ENCODE results near the gene GET4. TPM values are rescaled to one million over a fixed set of nuclear protein-coding genes. Genes with fewer than 3 reads are reported as not detected.

The GET4 gene
- total and polyA plus RNA-seq, 12 donors: 14.7 to 38.6 (median 20.8) TPM

- Histone ChIP-seq H3K36me3 (no peaks in the 10 kb centered on the region), H3K27me3 (peaks cover 0 to 21% (median 0%) of the 10 kb centered on the region in 7 donors), H3K9me3 (peaks cover 0 to 8% (median 0%) of the 10 kb centered on the region in 11 donors), H3K27ac (no peak overlapping the region), H3K4me1 (peaks cover 0 to 7% (median 0%) of the 10 kb centered on the region in 9 donors), H3K4me3 (no peak overlapping the region)
- ATAC-seq: no peak
- DNase-seq: no peak
- WGBS, 2 donors: 91 to 92% methylated on average over 5 of the region's 5 CpGs
- no peak for TF ChIP-seq CTCF (IDR thresholded peaks at IDR 0.05)
- intact Hi-C loops (cut with DNase I): no loop called here
Observed at GRCh38 chr7:944744-945143, 68.4 kb downstream of the GET4 start.

DNA sequence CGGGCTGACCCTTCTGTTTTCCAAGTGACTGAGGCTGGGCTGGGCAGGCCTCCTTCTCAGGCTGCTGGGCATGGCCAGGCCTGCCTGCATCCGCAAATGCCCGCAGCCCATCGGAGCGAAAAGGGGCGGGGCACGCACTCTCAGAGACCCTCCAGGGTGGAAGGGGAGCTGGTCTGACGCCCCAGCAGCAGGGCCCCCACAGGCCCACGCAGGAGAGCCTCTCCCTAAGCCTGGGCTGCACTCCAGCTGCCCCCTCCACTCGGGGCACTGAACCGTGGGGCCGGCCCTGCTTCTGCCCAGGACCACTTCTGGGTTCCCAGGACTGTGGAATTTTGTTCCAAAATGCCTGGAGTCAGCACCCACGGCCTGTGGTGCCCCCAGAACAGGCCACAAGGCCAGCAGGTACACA is 68.8 kb downstream of the GET4 start:
- intact Hi-C loops (cut with DNase I): no loop called here

GRCh38 chr7:945556-946255 is 69.4 kb downstream of the GET4 start:
- intact Hi-C loops (cut with DNase I): no loop called here
- peaks cover 0 to 21% (median 0%) of the 10 kb centered on the region in 7 donors for H3K27me3 ChIP-seq
- peaks cover 0 to 4% (median 0%) of the 10 kb centered on the region in 11 donors for H3K9me3 ChIP-seq
- H3K4me1 ChIP-seq: peaks cover 0 to 7% (median 0%) of the 10 kb centered on the region in 9 donors
- H3K36me3 ChIP-seq: no peaks in the 10 kb centered on the region
- no peak overlapping the region for H3K27ac ChIP-seq
- whole genome bisulfite sequencing, 2 donors: 82 to 85% methylated on average over 29 to 30 of the region's 30 CpGs
- peak in 4 of 8 donors; percentile 9 to 48 (median 40) for ATAC-seq
- no peak overlapping the region for H3K4me3 ChIP-seq
- peak in 1 of 2 donors; percentile 8 for DNase-seq
- TF ChIP-seq CTCF (IDR thresholded peaks at IDR 0.05): no peak

More for the DNA sequence above, 68.8 kb downstream of the GET4 start:
- no peak for ATAC-seq
- 87% methylated on average over 13 of the region's 13 CpGs for WGBS, 2 donors
- H3K4me3 ChIP-seq: no peak overlapping the region
- peak in 1 of 2 donors; percentile 6 for DNase-seq
- H3K4me1 ChIP-seq: peaks cover 0 to 7% (median 0%) of the 10 kb centered on the region in 9 donors
- TF ChIP-seq CTCF (IDR thresholded peaks at IDR 0.05): no peak
- no peak overlapping the region for H3K27ac ChIP-seq
- no peaks in the 10 kb centered on the region for H3K36me3 ChIP-seq
- H3K9me3 ChIP-seq: peaks cover 0 to 8% (median 0%) of the 10 kb centered on the region in 11 donors
- H3K27me3 ChIP-seq: peaks cover 0 to 21% (median 0%) of the 10 kb centered on the region in 7 donors

Other genes starting within 250 kb of the GET4 start
- gene DNAAF5, start 149.9 kb upstream of the GET4 start, total RNA-seq: 10 to 100 TPM; 18.0 to 30.0 (median 25.3) TPM
- gene DNAAF5, start 149.9 kb upstream of the GET4 start, polyA plus RNA-seq: 10 to 100 TPM; 10.4 to 12.8 TPM
- gene PRKAR1B, start 149.3 kb upstream of the GET4 start, total RNA-seq: 10 to 100 TPM; 14.5 to 24.5 (median 21.2) TPM
- 10 to 100 TPM in 1 of 2 donors, 1 to 10 TPM in 1; 5.0 to 15.7 TPM for gene PRKAR1B, start 149.3 kb upstream of the GET4 start, polyA plus RNA-seq
- gene SUN1, start 44.1 kb upstream of the GET4 start, total RNA-seq: 100 to 1,000 TPM; 129 to 211 (median 183) TPM
- 100 to 1,000 TPM in 1 of 2 donors, 10 to 100 TPM in 1; 69.2 to 203 TPM for gene SUN1, start 44.1 kb upstream of the GET4 start, polyA plus RNA-seq
- gene ADAP1, start 78.1 kb downstream of the GET4 start, total RNA-seq: 10 to 100 TPM in 5 of 10 donors, 1 to 10 TPM in 5; 5.2 to 14.9 (median 9.7) TPM
- 10 to 100 TPM in 1 of 2 donors, 1 to 10 TPM in 1; 2.3 to 13.5 TPM for gene ADAP1, start 78.1 kb downstream of the GET4 start, polyA plus RNA-seq
- gene COX19, start 99.0 kb downstream of the GET4 start, total RNA-seq: 1 to 10 TPM; 3.7 to 9.1 (median 6.1) TPM
- gene COX19, start 99.0 kb downstream of the GET4 start, polyA plus RNA-seq: 1 to 10 TPM; 4.7 to 6.9 TPM
- gene CYP2W1, start 106.6 kb downstream of the GET4 start, total RNA-seq: not detected
- not detected for gene CYP2W1, start 106.6 kb downstream of the GET4 start, polyA plus RNA-seq
- 10 to 100 TPM; 15.1 to 34.5 (median 22.7) TPM for gene GPR146, start 168.0 kb downstream of the GET4 start, total RNA-seq
- gene GPR146, start 168.0 kb downstream of the GET4 start, polyA plus RNA-seq: 10 to 100 TPM; 13.3 to 28.7 TPM
- gene GPER1, start 211.6 kb downstream of the GET4 start, total RNA-seq: 1 to 10 TPM; 1.1 to 4.7 (median 1.7) TPM
- gene GPER1, start 211.6 kb downstream of the GET4 start, polyA plus RNA-seq: 1 to 10 TPM; 3.0 to 4.5 TPM